22Rv1 (cell line): Measurements from ENCODE around the gene MCM10.

ENCODE experiments used
- H3K27ac ChIP-seq: fragments of 450-650 bp; 2 replicates; pipeline ENCODE4 v1.5.1; 2017
- ZFX ChIP-seq: fragments of 450-650 bp; IDR thresholded peaks from 2 replicates; pipeline ENCODE4 v1.6.1; 2017; ENCODE audit warnings: antibody characterized with exemption, borderline replicate concordance
- TF ChIP-seq, protein P1 (sequence below): fragments of 450-650 bp; IDR thresholded peaks from 2 replicates; pipeline ENCODE4 v1.5.1; 2017; ENCODE audit warnings: mild to moderate bottlenecking

The MCM10 gene

DNA sequence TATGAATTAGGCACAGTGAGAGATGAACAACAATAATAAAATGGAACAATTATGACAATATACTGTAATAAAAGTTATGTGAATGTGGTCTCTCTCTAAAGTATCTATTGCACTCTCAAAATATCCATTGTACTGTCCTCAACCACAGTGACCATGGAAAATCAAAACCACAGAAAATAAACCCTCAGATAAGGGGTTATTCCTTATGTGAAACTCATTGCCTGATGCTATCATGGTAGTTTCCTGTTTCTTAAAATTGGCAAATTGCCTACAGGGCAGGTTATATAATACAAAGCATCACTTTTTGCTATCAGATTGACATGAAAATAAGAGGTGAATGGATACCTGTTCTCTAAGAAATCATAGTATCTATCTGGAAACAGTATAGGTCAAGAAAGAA, 3.8 kb downstream of the MCM10 start:
- no peak overlapping the region for H3K27ac ChIP-seq
- TF ChIP-seq, protein P1, sequence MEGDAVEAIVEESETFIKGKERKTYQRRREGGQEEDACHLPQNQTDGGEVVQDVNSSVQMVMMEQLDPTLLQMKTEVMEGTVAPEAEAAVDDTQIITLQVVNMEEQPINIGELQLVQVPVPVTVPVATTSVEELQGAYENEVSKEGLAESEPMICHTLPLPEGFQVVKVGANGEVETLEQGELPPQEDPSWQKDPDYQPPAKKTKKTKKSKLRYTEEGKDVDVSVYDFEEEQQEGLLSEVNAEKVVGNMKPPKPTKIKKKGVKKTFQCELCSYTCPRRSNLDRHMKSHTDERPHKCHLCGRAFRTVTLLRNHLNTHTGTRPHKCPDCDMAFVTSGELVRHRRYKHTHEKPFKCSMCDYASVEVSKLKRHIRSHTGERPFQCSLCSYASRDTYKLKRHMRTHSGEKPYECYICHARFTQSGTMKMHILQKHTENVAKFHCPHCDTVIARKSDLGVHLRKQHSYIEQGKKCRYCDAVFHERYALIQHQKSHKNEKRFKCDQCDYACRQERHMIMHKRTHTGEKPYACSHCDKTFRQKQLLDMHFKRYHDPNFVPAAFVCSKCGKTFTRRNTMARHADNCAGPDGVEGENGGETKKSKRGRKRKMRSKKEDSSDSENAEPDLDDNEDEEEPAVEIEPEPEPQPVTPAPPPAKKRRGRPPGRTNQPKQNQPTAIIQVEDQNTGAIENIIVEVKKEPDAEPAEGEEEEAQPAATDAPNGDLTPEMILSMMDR, result no peak
- no peak for TF ChIP-seq ZFX

DNA sequence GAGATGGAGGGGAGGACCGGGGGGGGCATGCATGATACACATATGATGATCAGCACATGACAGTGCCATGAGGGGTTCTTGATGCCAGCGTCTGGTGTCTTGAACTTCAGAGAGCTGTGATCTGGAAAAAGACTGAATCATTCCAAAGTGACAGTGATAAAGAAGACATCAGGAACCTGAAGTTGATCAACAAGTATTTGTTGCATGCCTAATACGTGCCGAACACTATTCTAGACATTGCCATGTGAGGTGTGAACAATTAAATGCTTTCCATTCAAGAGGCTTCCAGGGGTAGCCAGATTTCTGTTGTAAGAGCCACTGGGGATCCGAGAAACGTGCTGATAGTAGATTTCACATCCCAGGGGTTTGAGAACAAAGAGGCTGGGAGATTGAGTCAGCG, 6.2 kb downstream of the MCM10 start:
- H3K27ac ChIP-seq, result no peak overlapping the region
- no peak for TF ChIP-seq ZFX
- TF ChIP-seq, protein P1, result no peak

DNA sequence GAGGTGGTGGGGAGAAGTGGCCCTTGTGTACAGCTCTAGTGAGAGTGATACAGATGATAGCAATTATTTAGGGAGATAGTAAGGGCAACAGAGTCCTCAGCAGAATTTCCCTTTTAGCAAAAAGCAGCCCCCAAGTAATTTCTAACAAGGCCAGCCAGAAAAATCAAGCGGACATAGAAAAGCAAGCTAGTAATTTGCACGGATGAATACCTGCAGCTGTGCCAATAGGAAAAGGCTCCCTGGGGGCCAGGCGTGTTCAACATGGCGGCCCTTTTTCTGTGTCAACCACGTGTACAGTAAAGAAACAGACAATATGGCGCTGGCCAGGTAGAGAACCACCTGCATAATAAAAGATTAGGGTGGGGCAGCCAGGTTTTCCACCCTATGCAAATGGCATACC, 7.4 kb downstream of the MCM10 start:
- TF ChIP-seq, protein P1, result no peak
- no peak for TF ChIP-seq ZFX
- H3K27ac ChIP-seq, result no peak overlapping the region

DNA sequence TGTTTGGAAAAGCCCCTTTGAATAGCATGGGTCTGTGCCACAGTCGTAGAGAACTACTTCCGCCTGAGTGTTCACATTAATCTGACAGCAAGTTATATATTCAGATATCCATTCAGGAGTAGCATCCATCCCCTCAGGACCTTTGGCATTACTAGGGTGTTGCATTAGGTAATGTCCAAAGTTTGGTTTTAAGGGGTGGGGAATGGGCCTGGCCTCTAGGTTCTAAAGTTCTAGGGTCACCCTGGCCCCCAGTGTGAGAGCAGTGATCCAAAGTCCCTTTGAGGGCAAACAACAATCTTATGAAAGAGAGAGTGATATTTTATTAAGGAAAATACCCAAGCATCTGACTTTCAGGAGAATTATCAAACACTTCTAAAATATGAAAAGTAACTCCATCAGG, 12.3 kb downstream of the MCM10 start:
- H3K27ac ChIP-seq, result no peak overlapping the region
- TF ChIP-seq, protein P1, result no peak

DNA sequence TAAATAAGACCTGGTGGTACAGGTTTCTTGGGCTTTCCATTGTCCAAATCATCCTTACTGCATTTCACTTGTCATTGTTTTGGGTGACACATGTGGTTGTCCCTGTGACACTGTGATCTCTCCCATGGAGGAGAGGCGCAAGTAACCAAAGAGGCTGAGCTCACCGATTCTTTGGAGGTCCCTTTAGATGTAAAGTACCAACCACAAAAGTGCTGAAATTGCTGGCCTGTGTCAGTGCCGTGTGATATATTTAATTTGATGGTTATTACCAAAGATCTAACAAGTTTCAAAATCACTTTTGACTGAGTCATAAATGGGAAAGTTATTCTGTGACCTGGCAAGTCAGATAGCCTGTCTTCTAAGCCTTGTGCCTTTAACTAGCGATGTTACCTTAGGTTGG, 19.4 kb downstream of the MCM10 start:
- TF ChIP-seq, protein P1, result no peak
- no peak for TF ChIP-seq ZFX
- H3K27ac ChIP-seq, result no peak overlapping the region

DNA sequence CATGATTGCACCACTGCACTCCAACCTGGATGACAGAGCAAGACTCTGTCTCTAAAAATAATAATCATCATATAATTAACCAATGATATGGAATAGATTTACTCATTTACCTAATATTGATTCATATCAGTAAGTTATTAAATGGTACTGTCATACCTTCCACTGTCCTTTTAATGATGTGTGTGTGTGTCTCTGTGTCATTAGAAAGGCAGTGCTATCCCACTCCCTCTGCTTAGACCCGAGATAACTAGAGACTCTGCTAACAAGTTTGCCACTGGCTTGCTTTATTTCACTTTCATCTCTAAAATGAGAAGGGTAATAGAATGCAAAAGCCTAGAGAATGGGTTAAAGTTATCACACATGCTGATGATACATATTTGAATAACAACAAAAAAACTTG, 21.1 kb downstream of the MCM10 start:
- H3K27ac ChIP-seq, result no peak overlapping the region
- TF ChIP-seq ZFX, result no peak
- TF ChIP-seq, protein P1, result no peak

DNA sequence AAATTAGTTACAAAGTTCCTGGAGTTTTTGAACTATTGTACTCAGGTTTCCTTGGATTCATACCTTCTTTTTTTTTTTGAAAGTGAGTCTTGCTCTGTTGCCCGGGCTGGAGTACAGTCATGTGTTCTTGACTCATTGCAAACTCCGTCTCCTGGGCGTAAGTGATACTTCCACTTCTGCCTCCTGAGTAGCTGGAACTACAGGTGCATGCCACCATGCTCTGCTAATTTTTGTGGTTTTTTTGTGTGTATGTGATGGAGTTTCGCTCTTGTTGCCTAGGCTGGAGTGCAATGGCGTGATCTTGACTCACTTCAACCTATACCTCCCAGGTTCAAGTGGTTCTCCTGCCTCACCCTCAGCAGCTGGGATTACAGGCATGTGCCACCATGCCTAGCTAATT, 22.3 kb downstream of the MCM10 start:
- no peak overlapping the region for H3K27ac ChIP-seq
- no peak for TF ChIP-seq ZFX
- TF ChIP-seq, protein P1, result no peak
